Measurements from ENCODE around the gene NDRG2. TPM values are rescaled to one million over a fixed set of nuclear protein-coding genes. Genes with fewer than 3 reads are reported as not detected.

NDRG2 gene
- total RNA-seq, 1 experiment from 2014 or later: 18.9 TPM

DNA sequence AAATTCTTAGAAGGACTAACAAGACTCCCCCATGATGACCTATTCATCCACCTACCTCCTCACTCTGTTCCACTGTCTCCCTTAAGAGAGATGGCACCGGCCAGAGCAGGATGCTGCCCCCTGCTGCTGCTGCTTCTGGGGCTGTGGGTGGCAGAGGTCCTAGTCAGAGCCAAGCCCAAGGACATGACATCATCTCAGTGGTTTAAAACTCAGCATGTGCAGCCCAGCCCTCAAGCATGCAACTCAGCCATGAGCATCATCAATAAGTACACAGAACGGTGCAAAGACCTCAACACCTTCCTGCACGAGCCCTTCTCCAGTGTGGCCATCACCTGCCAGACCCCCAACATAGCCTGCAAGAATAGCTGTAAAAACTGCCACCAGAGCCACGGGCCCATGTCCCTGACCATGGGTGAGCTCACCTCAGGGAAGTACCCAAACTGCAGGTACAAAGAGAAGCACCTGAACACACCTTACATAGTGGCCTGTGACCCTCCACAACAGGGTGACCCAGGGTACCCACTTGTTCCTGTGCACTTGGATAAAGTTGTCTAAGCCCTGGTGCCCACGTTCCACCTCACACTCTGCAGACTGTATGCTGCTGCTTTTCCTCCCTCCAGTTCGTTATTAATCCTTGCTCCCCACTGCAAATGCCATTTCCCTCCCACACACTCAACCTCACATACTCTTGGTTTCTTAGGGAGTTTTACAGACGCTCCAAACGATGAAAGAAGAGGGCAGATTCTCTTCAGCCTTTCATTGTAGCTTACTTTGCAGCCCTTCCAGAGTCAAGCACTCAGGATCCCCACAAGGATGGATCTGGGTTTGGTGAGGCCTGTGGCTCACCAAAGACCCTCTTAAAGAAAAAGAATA, 33.2 kb upstream of the NDRG2 start, which contains the start of gene RNASE8:
Gene RNASE8 (plus strand): TSS at position 20 of the 873 bp plus-strand sequence. CDS start 71 bp downstream, at position 91.
- H3K4me1 ChIP-seq (ENCODE audit: control insufficient read depth in 1 of 2, insufficient read depth in 2 of 2, low read length in 2 of 2): no peaks in the 10 kb centered on the region
- TF ChIP-seq CTCF (IDR thresholded peaks at IDR 0.05 in 2 of 3, conservative IDR thresholded peaks at IDR 0.05 in 1 of 3; ENCODE audit: borderline replicate concordance in 1 of 3, insufficient read depth in 1 of 3, low read depth in 2 of 3, low read length in 2 of 3): peak in 2 of 3 experiments; percentile 27 to 36; a peak in 3 of 6 replicates
- no peak for TF ChIP-seq EZH2phosphoT487 (IDR thresholded peaks at IDR 0.05; ENCODE audit: borderline replicate concordance)
- H3K79me2 ChIP-seq (ENCODE audit: insufficient read depth, low read length): no peaks in the 10 kb centered on the region
- H2AFZ ChIP-seq (ENCODE audit: low read depth, low read length, poor library complexity, severe bottlenecking): no peak within 1 kb of the TSS
- no peak within 1 kb of the TSS for H3K4me2 ChIP-seq (ENCODE audit: low read length)
- H3K27me3 ChIP-seq (ENCODE audit: insufficient read depth, low read length): peaks cover 5% of the 10 kb centered on the region
- no peaks in the 10 kb centered on the region for H3K36me3 ChIP-seq (ENCODE audit: control insufficient read depth in 1 of 2, insufficient read depth in 2 of 2, low read length in 2 of 2)
- intact Hi-C loops (cut with micrococcal nuclease): no loop called here
- CTCF ChIA-PET: interaction anchor here (1.4 kb wide), 1 partner anchor 43 kb away, joined by 4 read pairs; no protein-coding TSS in a partner anchor
- ATAC-seq (peak; percentile 72), DNase-seq (ENCODE audit: low read depth, low spot score) (no peak)
- RAD21 ChIA-PET (ENCODE audit: low non-redundant PET in 1 of 2, low total read pairs in 2 of 2, uncharacterized antibody in 2 of 2, unreplicated experiment in 2 of 2): no interaction called here
- H3K9me3 ChIP-seq (ENCODE audit: control insufficient read depth in 1 of 2, insufficient read depth in 1 of 2, low read depth in 1 of 2, low read length in 2 of 2): no peaks in the 10 kb centered on the region
- no peaks in the 10 kb centered on the region for H4K20me1 ChIP-seq (ENCODE audit: insufficient read depth)
- H3K27ac ChIP-seq (ENCODE audit: low read depth, low read length): no peak within 1 kb of the TSS
- H3K9ac ChIP-seq (ENCODE audit: low read length): no peak within 1 kb of the TSS
- POLR2A ChIA-PET: no interaction called here
- no TSS peak for BruUV-seq (replicated peaks)
- H3K4me3 ChIP-seq (replicated peaks in 1 of 2; ENCODE audit: low read depth in 1 of 2, low read length in 2 of 2): no peak within 1 kb of the TSS
- H3K9me2 ChIP-seq (ENCODE audit: insufficient read depth): no peaks in the 10 kb centered on the region

DNA sequence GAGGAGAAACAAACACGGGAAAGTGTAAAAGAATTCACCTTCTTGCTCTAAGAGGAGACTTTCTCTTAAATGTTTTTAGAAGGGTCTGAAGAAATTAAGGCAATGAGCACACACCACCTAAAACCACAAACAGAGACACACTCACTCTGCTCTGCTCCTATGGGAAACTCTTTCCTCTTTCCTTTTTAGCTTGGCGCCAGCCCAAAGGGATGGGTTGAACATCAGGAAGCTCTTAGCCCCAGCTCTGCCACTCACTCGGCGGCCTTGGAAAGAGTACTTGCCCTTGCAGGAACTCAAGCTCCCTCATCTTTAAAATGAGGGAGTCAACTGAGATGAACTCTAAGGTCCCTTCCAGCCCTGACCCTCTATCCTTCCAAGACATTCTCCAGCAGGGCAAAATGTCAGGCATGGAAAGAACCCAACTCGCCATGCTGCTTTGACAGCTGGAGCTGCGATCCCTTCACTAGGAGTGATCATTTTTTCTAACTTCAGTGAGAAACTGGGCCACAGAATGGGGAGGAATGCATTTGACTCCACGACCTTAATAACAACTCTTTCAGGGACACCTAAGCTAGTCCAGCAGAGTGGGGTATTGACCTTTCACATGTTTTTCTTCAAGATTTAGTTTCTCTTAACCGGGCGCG, 31.8 kb upstream of the NDRG2 start:
- DNase-seq (ENCODE audit: low read depth, low spot score): no peak
- H3K36me3 ChIP-seq (ENCODE audit: control insufficient read depth in 1 of 2, insufficient read depth in 2 of 2, low read length in 2 of 2): no peaks in the 10 kb centered on the region
- H3K9me3 ChIP-seq (ENCODE audit: control insufficient read depth in 1 of 2, insufficient read depth in 1 of 2, low read depth in 1 of 2, low read length in 2 of 2): no peaks in the 10 kb centered on the region
- intact Hi-C loops (cut with micrococcal nuclease): no loop called here
- no peaks in the 10 kb centered on the region for H3K4me1 ChIP-seq (ENCODE audit: control insufficient read depth in 1 of 2, insufficient read depth in 2 of 2, low read length in 2 of 2)
- H3K79me2 ChIP-seq (ENCODE audit: insufficient read depth, low read length): no peaks in the 10 kb centered on the region
- no peak for ATAC-seq
- no TSS peak for BruUV-seq (replicated peaks)
- H3K27me3 ChIP-seq (ENCODE audit: insufficient read depth, low read length): no peaks in the 10 kb centered on the region
- no peaks in the 10 kb centered on the region for H3K9me2 ChIP-seq (ENCODE audit: insufficient read depth)
- H4K20me1 ChIP-seq (ENCODE audit: insufficient read depth): no peaks in the 10 kb centered on the region
- no peak overlapping the region for H3K4me2 ChIP-seq (ENCODE audit: low read length)
- H3K4me3 ChIP-seq (replicated peaks in 1 of 2; ENCODE audit: low read depth in 1 of 2, low read length in 2 of 2): no peak overlapping the region
- H3K27ac ChIP-seq (ENCODE audit: low read depth, low read length): no peak overlapping the region
- no peak overlapping the region for H2AFZ ChIP-seq (ENCODE audit: low read depth, low read length, poor library complexity, severe bottlenecking)
- ChIA-PET POLR2A (interaction anchor here (0.5 kb wide), 1 partner anchor 400 kb away, joined by 3 read pairs; no protein-coding TSS in a partner anchor), CTCF (interaction anchor here (1.5 kb wide), 1 partner anchor 12 kb away, joined by 3 read pairs; no protein-coding TSS in a partner anchor), RAD21 (ENCODE audit: low non-redundant PET in 1 of 2, low total read pairs in 2 of 2, uncharacterized antibody in 2 of 2, unreplicated experiment in 2 of 2) (no interaction called here)
- H3K9ac ChIP-seq (ENCODE audit: low read length): no peak overlapping the region
- no peak for TF ChIP-seq JUND (IDR thresholded peaks at IDR 0.05)
- no peak for TF ChIP-seq ZNF274 (IDR thresholded peaks at IDR 0.05; ENCODE audit: low read depth, low read length)
- no peak for TF ChIP-seq ATF3 (IDR thresholded peaks at IDR 0.05)
- TF ChIP-seq CTCF (IDR thresholded peaks at IDR 0.05 in 2 of 3, conservative IDR thresholded peaks at IDR 0.05 in 1 of 3; ENCODE audit: borderline replicate concordance in 1 of 3, insufficient read depth in 1 of 3, low read depth in 2 of 3, low read length in 2 of 3): no peak
- TF ChIP-seq POLR2A (IDR thresholded peaks at IDR 0.05; ENCODE audit: borderline replicate concordance, extremely low read depth, insufficient read depth, insufficient read length): no peak
- no peak for TF ChIP-seq EZH2 (IDR thresholded peaks at IDR 0.05)
- no peak for TF ChIP-seq RAD21 (IDR thresholded peaks at IDR 0.05; ENCODE audit: low read depth)
- TF ChIP-seq EGR1 (IDR thresholded peaks at IDR 0.05; ENCODE audit: low read depth): no peak
- TF ChIP-seq YY1 (IDR thresholded peaks at IDR 0.05; ENCODE audit: extremely low read depth, insufficient replicate concordance, low read depth, low read length): no peak
- no peak for TF ChIP-seq ZFX (IDR thresholded peaks at IDR 0.05)
- no peak for TF ChIP-seq ELF1 (IDR thresholded peaks at IDR 0.05; ENCODE audit: borderline replicate concordance, low read depth)

All from HCT116 (cell line).